HEK293T (cell line): ENCODE results near the gene SOCS6.

ENCODE experiments used
- CTCF ChIA-PET: fragments of 350-600 bp; formaldehyde crosslinking; extraction: SDS; loops from one replicate; lab custom pipeline; 2021; ENCODE audit warnings: antibody characterized with exemption, inconsistent platforms; lab: Yijun Ruan, JAX
- POLR2A ChIA-PET: fragments of 350-600 bp; formaldehyde crosslinking; extraction: SDS; loops from one replicate; lab custom pipeline; 2020; ENCODE audit warnings: antibody characterized with exemption, inconsistent platforms; lab: Yijun Ruan, JAX
- DNase-seq: peaks from one replicate; pipeline ENCODE4 v3.0.0; 2012; ENCODE audit warnings: mixed read lengths; ENCODE audit errors: extremely low spot score
- ARNT ChIP-seq: fragments of 450-650 bp; IDR thresholded peaks from 2 replicates; pipeline ENCODE4 v1.6.1; 2017; ENCODE audit warnings: mild to moderate bottlenecking
- BHLHE40 ChIP-seq: fragments of 450-650 bp; IDR thresholded peaks from 2 replicates; pipeline ENCODE4 v1.6.1; 2016; ENCODE audit warnings: mild to moderate bottlenecking, moderate library complexity, borderline replicate concordance
- CTBP1 ChIP-seq: fragments of 450-650 bp; IDR thresholded peaks from 2 replicates; pipeline ENCODE4 v1.6.1; 2016; ENCODE audit warnings: borderline replicate concordance
- ELF4 ChIP-seq: fragments of 450-650 bp; IDR thresholded peaks from 2 replicates; pipeline ENCODE4 v1.6.1; 2017; ENCODE audit warnings: antibody characterized with exemption
- FOXA1 ChIP-seq: fragments of 450-650 bp; IDR thresholded peaks from 2 replicates; pipeline ENCODE4 v1.6.1; 2016; ENCODE audit warnings: mild to moderate bottlenecking
- FOXK2 ChIP-seq: fragments of 450-650 bp; IDR thresholded peaks from 2 replicates; pipeline ENCODE4 v1.6.1; 2016; ENCODE audit warnings: mild to moderate bottlenecking
- FOXM1 ChIP-seq: fragments of 450-650 bp; IDR thresholded peaks from 2 replicates; pipeline ENCODE4 v1.6.1; 2017; ENCODE audit warnings: mild to moderate bottlenecking, borderline replicate concordance
- HDGF ChIP-seq: fragments of 450-650 bp; IDR thresholded peaks from 2 replicates; pipeline ENCODE4 v1.6.1; 2017; ENCODE audit warnings: antibody characterized with exemption, borderline replicate concordance
- L3MBTL2 ChIP-seq: fragments of 450-650 bp; conservative IDR thresholded peaks from 2 replicates; pipeline ENCODE4 v1.6.1; 2016; ENCODE audit warnings: mild to moderate bottlenecking
- LEF1 ChIP-seq: fragments of 450-650 bp; IDR thresholded peaks from 2 replicates; pipeline ENCODE4 v1.6.1; 2017; ENCODE audit warnings: mild to moderate bottlenecking, borderline replicate concordance
- NFRKB ChIP-seq: fragments of 450-650 bp; IDR thresholded peaks from 2 replicates; pipeline ENCODE4 v1.6.1; 2016; ENCODE audit warnings: mild to moderate bottlenecking, moderate library complexity
- PKNOX1 ChIP-seq: fragments of 450-650 bp; IDR thresholded peaks from 2 replicates; pipeline ENCODE4 v1.6.1; 2016
- SP1 ChIP-seq: fragments of 450-650 bp; IDR thresholded peaks from 2 replicates; pipeline ENCODE4 v1.6.1; 2017
- SUZ12 ChIP-seq: fragments of 450-650 bp; IDR thresholded peaks from 2 replicates; pipeline ENCODE4 v1.6.1; 2016; ENCODE audit warnings: mild to moderate bottlenecking
- TARDBP ChIP-seq: fragments of 450-650 bp; IDR thresholded peaks from 2 replicates; pipeline ENCODE4 v1.6.1; 2016
- ZNF384 ChIP-seq: fragments of 450-650 bp; IDR thresholded peaks from 2 replicates; pipeline ENCODE4 v1.6.1; 2016

SOCS6 gene

DNA sequence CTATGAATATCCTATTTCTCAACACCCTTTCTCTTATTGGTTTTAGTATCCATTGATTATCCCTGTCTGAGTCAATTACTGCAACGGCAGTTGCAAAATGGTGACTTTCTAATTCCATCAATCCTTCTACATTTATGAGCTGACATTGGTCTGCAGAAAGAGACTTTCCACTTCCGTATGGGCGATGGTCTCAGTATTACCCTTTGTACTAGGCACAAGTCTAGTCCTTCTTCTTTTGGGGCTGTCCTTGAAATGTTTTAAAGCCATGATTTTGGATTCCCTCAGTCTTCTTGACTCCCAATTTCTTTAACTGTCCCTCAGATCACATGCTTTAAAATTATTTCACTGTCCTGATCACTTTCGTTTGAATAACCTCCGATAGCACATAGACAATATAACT, 32.7 kb upstream of the SOCS6 start:
- CTCF ChIA-PET: no interaction called here
- POLR2A ChIA-PET: no interaction called here
- DNase-seq: no peak
- TF ChIP-seq TARDBP (no peak), FOXA1 (no peak), LEF1 (no peak), SUZ12 (no peak)

DNA sequence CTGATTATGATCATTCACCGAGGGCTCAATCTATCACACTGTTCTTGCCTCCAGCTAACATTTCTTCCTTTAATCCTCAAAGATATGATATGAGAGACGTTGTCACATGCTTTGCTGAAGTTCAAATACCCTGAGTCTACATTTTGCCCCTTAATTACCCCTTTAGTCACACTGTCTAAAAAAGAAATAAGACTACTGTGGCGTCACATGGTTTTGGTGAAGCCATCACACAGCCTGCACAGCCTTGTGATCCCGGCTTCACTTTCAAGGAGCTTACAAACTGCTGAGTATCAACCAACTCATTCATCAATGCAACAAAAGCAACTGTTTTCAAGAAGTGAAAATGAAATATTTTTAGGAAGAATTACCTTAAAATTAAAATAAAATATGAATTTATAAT, 31.9 kb upstream of the SOCS6 start:
- TF ChIP-seq LEF1 (no peak), PKNOX1 (no peak), FOXA1 (no peak), FOXK2 (no peak), NFRKB (no peak)
- ChIA-PET CTCF (no interaction called here), POLR2A (no interaction called here)
- no peak for DNase-seq

GRCh38 chr18:70258243-70258642, 30.6 kb upstream of the SOCS6 start:
- ChIA-PET CTCF (no interaction called here), POLR2A (no interaction called here)
- DNase-seq: no peak
- TF ChIP-seq ZNF384 (no peak), LEF1 (no peak), SUZ12 (no peak), SP1 (no peak), ARNT (no peak), PKNOX1 (no peak), NFRKB (no peak), ELF4 (no peak), HDGF (no peak), TARDBP (no peak), FOXK2 (no peak), FOXM1 (no peak), BHLHE40 (no peak), CTBP1 (no peak), FOXA1 (no peak), L3MBTL2 (no peak)

DNA sequence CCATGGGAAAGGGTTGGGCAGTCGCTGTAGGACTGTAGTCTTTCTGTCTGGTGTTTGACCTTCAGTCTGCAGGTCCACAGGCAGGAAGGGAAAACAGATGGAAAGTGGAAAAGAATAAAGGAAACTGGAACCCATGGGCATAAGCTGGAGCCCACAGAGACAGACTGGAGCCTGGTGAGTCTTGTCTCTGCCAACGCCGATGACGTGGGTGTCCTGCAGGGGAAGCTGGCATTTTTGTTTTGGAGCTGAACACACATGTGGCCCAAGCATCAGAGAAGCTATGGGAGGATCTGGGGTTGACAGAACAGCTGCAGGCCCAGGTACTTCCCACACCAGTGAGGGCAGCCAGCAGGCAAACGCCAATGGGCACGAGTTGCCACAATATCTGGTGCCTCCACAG, 28.2 kb upstream of the SOCS6 start:
- TF ChIP-seq PKNOX1 (no peak), NFRKB (no peak), ARNT (no peak), BHLHE40 (no peak), ELF4 (no peak), FOXM1 (no peak), L3MBTL2 (no peak), ZNF384 (no peak), CTBP1 (no peak)
- ChIA-PET POLR2A (interaction anchor here (0.6 kb wide), 1 partner anchor 15 kb away, joined by 3 read pairs; no protein-coding TSS in a partner anchor), CTCF (no interaction called here)
- no peak for DNase-seq

DNA sequence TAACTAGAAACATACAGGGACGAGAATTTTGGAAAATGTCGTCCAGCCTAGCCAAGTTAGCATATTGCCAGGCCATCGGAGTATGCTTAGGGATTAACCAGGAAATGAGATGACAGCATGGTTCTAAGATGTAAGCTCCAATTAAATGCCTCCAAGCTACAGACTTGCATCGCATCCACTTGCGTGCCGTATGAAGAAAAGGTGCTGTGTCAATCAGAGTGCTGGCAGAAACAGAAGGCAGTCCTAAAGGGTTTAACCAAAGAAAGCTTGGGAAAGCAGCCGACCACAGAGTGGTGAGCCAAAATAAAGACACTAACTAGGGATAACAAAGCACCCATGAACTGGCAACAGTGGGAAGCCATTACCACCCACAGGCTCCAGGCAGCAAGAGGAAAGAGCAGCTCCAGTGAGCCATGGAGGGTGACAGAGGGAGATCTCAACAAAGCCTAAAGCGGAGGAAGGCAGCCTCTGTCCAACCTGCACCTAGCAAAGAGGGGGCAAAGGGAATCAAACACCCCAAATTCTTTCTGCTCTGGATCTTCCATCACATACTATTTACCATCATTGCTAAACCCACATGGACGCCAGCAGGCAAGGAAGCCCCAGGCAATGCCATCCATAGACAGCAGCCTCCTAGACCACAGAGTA, 27.6 kb upstream of the SOCS6 start:
- POLR2A ChIA-PET: interaction anchor here (0.6 kb wide), 1 partner anchor 15 kb away, joined by 3 read pairs; no protein-coding TSS in a partner anchor
- TF ChIP-seq ZNF384 (no peak), CTBP1 (no peak), ARNT (no peak), PKNOX1 (no peak), L3MBTL2 (no peak), HDGF (no peak), BHLHE40 (no peak), FOXM1 (no peak), ELF4 (no peak), FOXK2 (no peak), SUZ12 (no peak), NFRKB (no peak)
- CTCF ChIA-PET: no interaction called here
- DNase-seq: no peak

DNA sequence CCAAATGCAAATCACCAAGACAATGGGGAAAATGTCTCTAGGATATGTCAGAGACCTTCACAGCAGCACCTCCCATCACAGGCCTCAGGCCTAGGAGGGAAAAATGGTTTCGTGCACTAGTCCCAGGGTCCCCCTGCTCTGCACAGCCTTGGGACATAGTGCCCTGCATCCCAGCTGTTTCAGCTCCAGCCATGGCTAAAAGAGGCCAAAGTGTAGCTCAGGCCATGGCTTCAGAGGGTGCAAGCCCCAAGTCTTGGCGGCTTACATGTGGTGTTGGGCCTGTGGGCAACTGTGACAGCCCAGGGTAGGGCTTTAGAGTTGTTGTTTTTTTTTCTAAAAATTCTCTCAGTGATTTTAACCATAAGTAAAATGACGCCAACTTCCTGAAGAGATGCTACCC, 25.5 kb upstream of the SOCS6 start:
- ChIA-PET POLR2A (no interaction called here), CTCF (no interaction called here)
- TF ChIP-seq LEF1 (no peak), ZNF384 (no peak), FOXK2 (no peak), SUZ12 (no peak), BHLHE40 (no peak), TARDBP (no peak), SP1 (no peak), FOXA1 (no peak), L3MBTL2 (no peak), HDGF (no peak), ELF4 (no peak), ARNT (no peak)
- DNase-seq: no peak
